Endothelial cell of umbilical vein (primary cell): Measurements from ENCODE around the gene DIO1.

Experiments
- EZH2 ChIP-seq: IDR thresholded peaks from 2 replicates; pipeline ENCODE4 v1.6.1; 2012; ENCODE audit warnings: borderline replicate concordance, low read depth, mild to moderate bottlenecking, moderate library complexity, low read length, inconsistent platforms; ENCODE audit not compliant: severe bottlenecking
- POLR2AphosphoS5 ChIP-seq: IDR thresholded peaks from 2 replicates; pipeline ENCODE4 v1.6.1; 2012; ENCODE audit warnings: low read depth, mild to moderate bottlenecking, control low read depth, low read length, moderate library complexity; ENCODE audit not compliant: insufficient read depth
- TF ChIP-seq, protein P1 (sequence below), 2 donors: IDR thresholded peaks; 1 replicate in 1 of 2; 2 replicates in 1 of 2; pipeline ENCODE4 v1.5.1; 2011; ENCODE audit warnings: low read length in 2 of 2, mild to moderate bottlenecking in 2 of 2, moderate library complexity in 2 of 2, control low read depth in 1 of 2, inconsistent platforms in 1 of 2, low read depth in 1 of 2; ENCODE audit not compliant: insufficient read depth in 1 of 2; ENCODE audit errors: extremely low read depth in 1 of 2

GRCh38 chr1:53948291-53948690 is 54.3 kb downstream of the DIO1 start:
- TF ChIP-seq, protein P1, sequence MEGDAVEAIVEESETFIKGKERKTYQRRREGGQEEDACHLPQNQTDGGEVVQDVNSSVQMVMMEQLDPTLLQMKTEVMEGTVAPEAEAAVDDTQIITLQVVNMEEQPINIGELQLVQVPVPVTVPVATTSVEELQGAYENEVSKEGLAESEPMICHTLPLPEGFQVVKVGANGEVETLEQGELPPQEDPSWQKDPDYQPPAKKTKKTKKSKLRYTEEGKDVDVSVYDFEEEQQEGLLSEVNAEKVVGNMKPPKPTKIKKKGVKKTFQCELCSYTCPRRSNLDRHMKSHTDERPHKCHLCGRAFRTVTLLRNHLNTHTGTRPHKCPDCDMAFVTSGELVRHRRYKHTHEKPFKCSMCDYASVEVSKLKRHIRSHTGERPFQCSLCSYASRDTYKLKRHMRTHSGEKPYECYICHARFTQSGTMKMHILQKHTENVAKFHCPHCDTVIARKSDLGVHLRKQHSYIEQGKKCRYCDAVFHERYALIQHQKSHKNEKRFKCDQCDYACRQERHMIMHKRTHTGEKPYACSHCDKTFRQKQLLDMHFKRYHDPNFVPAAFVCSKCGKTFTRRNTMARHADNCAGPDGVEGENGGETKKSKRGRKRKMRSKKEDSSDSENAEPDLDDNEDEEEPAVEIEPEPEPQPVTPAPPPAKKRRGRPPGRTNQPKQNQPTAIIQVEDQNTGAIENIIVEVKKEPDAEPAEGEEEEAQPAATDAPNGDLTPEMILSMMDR (IDR thresholded peaks at IDR 0.05; ENCODE audit: extremely low read depth in 1 of 2, insufficient read depth in 1 of 2, low read depth in 1 of 2, low read length in 2 of 2), result no peak
- TF ChIP-seq EZH2 (no peak), POLR2AphosphoS5 (no peak)
